ENCODE results near the gene FOXG1. TPM values are rescaled to one million over a fixed set of nuclear protein-coding genes. Genes with fewer than 3 reads are reported as not detected.

FOXG1 gene
- total and polyA plus RNA-seq, 2 of the 4 experiments (the other 2 are of a cell fraction) = not detected

GRCh38 chr14:28772613-28773012, 6.0 kb downstream of the FOXG1 start:
- no CpG with 5 or more reads among the region's 3 CpGs for WGBS, 2 experiments (ENCODE audit: extremely low coverage in 2 of 2, insufficient read length in 1 of 2)
- no peak overlapping the region for H3K56ac ChIP-seq (ENCODE audit: extremely low read depth, insufficient read depth, low read length)
- in situ Hi-C loops (cut with MboI; ENCODE audit: low sequenced_read_pairs) = loop anchor here (10.0 to 25.0 kb wide), 2 partner anchors 452 to 1240 kb away; no protein-coding TSS in a partner anchor
- ATAC-seq (ENCODE audit: low read depth) = no peak
- intact Hi-C loops (cut with micrococcal nuclease) = no loop called here
- ChIA-PET CTCF (no interaction called here), POLR2A (ENCODE audit: unreplicated experiment) (no interaction called here)
- peaks cover 9% of the 10 kb centered on the region for H3K9me3 ChIP-seq (ENCODE audit: control insufficient read depth, insufficient read depth, low read length)
- H2BK20ac ChIP-seq (ENCODE audit: low read depth, low read length) = no peak overlapping the region
- dilution Hi-C loops (cut with HindIII; ENCODE audit: low sequenced_read_pairs, unreplicated experiment) = no loop called here
- H4K91ac ChIP-seq (ENCODE audit: insufficient read depth, low read depth, low read length) = no peak overlapping the region
- no peak overlapping the region for H2BK15ac ChIP-seq (ENCODE audit: low read depth, low read length)
- no peak overlapping the region for H3K4me2 ChIP-seq (ENCODE audit: low read depth, low read length)
- H2AK9ac ChIP-seq (replicated peaks; ENCODE audit: low read depth, low read length, poor library complexity) = no peak overlapping the region
- H3K18ac ChIP-seq (ENCODE audit: low read depth, low read length) = no peak overlapping the region
- TF ChIP-seq CHD1 (IDR thresholded peaks at IDR 0.05; ENCODE audit: low read depth, low read length) (no peak), MXI1 (IDR thresholded peaks at IDR 0.05; ENCODE audit: borderline replicate concordance, low read depth, low read length) (no peak), RCOR1 (IDR thresholded peaks at IDR 0.05; ENCODE audit: insufficient replicate concordance, low read length) (no peak), MAFK (IDR thresholded peaks at IDR 0.05; ENCODE audit: low read depth, low read length) (no peak), NFE2L2 (IDR thresholded peaks at IDR 0.05; ENCODE audit: low read depth, low read length) (no peak), CTCF (conservative IDR thresholded peaks at IDR 0.05; ENCODE audit: low read depth, low read length) (no peak), USF2 (IDR thresholded peaks at IDR 0.05; ENCODE audit: low read depth, low read length) (no peak), SMC3 (IDR thresholded peaks at IDR 0.05; ENCODE audit: low read depth, low read length) (no peak), MAZ (IDR thresholded peaks at IDR 0.05; ENCODE audit: borderline replicate concordance, low read depth, low read length) (no peak), BHLHE40 (IDR thresholded peaks at IDR 0.05; ENCODE audit: low read depth, low read length) (no peak), FOS (IDR thresholded peaks at IDR 0.05; ENCODE audit: low read depth, low read length) (no peak), POLR2A (IDR thresholded peaks at IDR 0.05; ENCODE audit: low read depth, low read length) (no peak)
- H2AFZ ChIP-seq (replicated peaks; ENCODE audit: low read length, poor library complexity) = no peak overlapping the region
- H4K8ac ChIP-seq (ENCODE audit: low read depth in 2 of 2, low read length in 2 of 2) = no peak overlapping the region
- H3K9ac ChIP-seq (ENCODE audit: low read depth, low read length) = no peak overlapping the region
- H2BK5ac ChIP-seq (ENCODE audit: low read depth, low read length, poor library complexity, severe bottlenecking) = no peak overlapping the region
- peaks cover 56% of the 10 kb centered on the region for H3K27me3 ChIP-seq (ENCODE audit: control insufficient read depth, insufficient read depth, low read length)
- H3K4ac ChIP-seq (ENCODE audit: low read depth, low read length) = no peak overlapping the region
- no peaks in the 10 kb centered on the region for H3K9me1 ChIP-seq (ENCODE audit: insufficient read depth, low read length)
- H3K27ac ChIP-seq (ENCODE audit: insufficient read depth, low read length) = no peak overlapping the region
- no peak overlapping the region for H3K4me3 ChIP-seq (ENCODE audit: insufficient read depth, low read depth, low read length)
- H3K4me1 ChIP-seq (ENCODE audit: control insufficient read depth, insufficient read depth, low read length) = no peaks in the 10 kb centered on the region
- no peak overlapping the region for H3K23ac ChIP-seq (ENCODE audit: low read depth, low read length)
- no peak for DNase-seq
- no TSS peak for BruUV-seq (replicated peaks)
- no peaks in the 10 kb centered on the region for H3K36me3 ChIP-seq (ENCODE audit: control insufficient read depth, insufficient read depth, low read length)
- no peak overlapping the region for H3K14ac ChIP-seq (replicated peaks; ENCODE audit: low read depth, low read length)
- no peak overlapping the region for H2AK5ac ChIP-seq (ENCODE audit: low read depth, low read length)
- H4K20me1 ChIP-seq (ENCODE audit: insufficient read depth, low read length) = no peaks in the 10 kb centered on the region
- H4K5ac ChIP-seq (ENCODE audit: low read depth, low read length) = no peak overlapping the region
- H3K79me1 ChIP-seq (ENCODE audit: low read depth in 1 of 2, low read length in 2 of 2) = no peaks in the 10 kb centered on the region
- no peak overlapping the region for H2BK120ac ChIP-seq (ENCODE audit: low read depth, low read length)
